HepG2 (cell line): ENCODE data around the gene PHOSPHO2. TPM values are rescaled to one million over a fixed set of nuclear protein-coding genes. Genes with fewer than 3 reads are reported as not detected.

Source experiments
- FOXK1 ChIP-seq: sonication (generic); formaldehyde crosslinking; IDR thresholded peaks from 2 replicates; pipeline ENCODE4 v1.4.0; 2020; ENCODE audit warnings: low read depth, missing genetic modification reagents, borderline replicate concordance
- GMEB1 ChIP-seq: sonication (generic); formaldehyde crosslinking; IDR thresholded peaks from 2 replicates; pipeline ENCODE4 v1.5.1; 2020; ENCODE audit warnings: missing genetic modification reagents, mild to moderate bottlenecking, borderline replicate concordance
- HNF1B ChIP-seq: sonication (generic); formaldehyde crosslinking; IDR thresholded peaks from 2 replicates; pipeline ENCODE4 v1.5.1; 2020; ENCODE audit warnings: mild to moderate bottlenecking, moderate library complexity, missing genetic modification reagents
- HNRNPUL1 ChIP-seq: fragments of 200-400 bp; formaldehyde crosslinking; IDR thresholded peaks from 2 replicates; pipeline ENCODE4 v1.6.1; 2017; ENCODE audit warnings: low read depth, mild to moderate bottlenecking, low read length, moderate library complexity
- KDM2A ChIP-seq: sonication (generic); formaldehyde crosslinking; IDR thresholded peaks from 2 replicates; pipeline ENCODE4 v1.4.0; 2020; ENCODE audit warnings: low read depth, missing genetic modification reagents, borderline replicate concordance
- NCOR1 ChIP-seq: fragments of 200-600 bp; sonication (generic); IDR thresholded peaks from 2 replicates; pipeline ENCODE4 v1.7.0; 2017; ENCODE audit warnings: antibody characterized with exemption, low read length, borderline replicate concordance
- NPAS2 ChIP-seq: sonication (generic); formaldehyde crosslinking; IDR thresholded peaks from 2 replicates; pipeline ENCODE4 v1.8.0; 2022; ENCODE audit warnings: mild to moderate bottlenecking, missing genetic modification reagents, borderline replicate concordance
- NR1H2 ChIP-seq: sonication (generic); formaldehyde crosslinking; IDR thresholded peaks from 2 replicates; pipeline ENCODE4 v1.8.1; 2022; ENCODE audit warnings: low read depth, missing genetic modification reagents, borderline replicate concordance
- TFAP4 ChIP-seq: sonication (generic); IDR thresholded peaks from 2 replicates; pipeline ENCODE4 v1.6.1; 2016; ENCODE audit warnings: low read depth, borderline replicate concordance
- ZEB1 ChIP-seq: IDR thresholded peaks from 2 replicates; pipeline ENCODE4 v1.6.1; 2012; ENCODE audit warnings: mild to moderate bottlenecking, low read depth, inconsistent platforms; ENCODE audit not compliant: insufficient replicate concordance
- ZFP1 ChIP-seq: IDR thresholded peaks from 2 replicates; pipeline ENCODE4 v1.6.1; 2016
- ZFP36L2 ChIP-seq: sonication (generic); formaldehyde crosslinking; IDR thresholded peaks from 2 replicates; pipeline ENCODE4 v1.4.0; 2020; ENCODE audit warnings: missing genetic modification reagents
- ZNF343 ChIP-seq: sonication (generic); formaldehyde crosslinking; IDR thresholded peaks from 2 replicates; pipeline ENCODE4 v1.4.0; 2020; ENCODE audit warnings: mild to moderate bottlenecking, missing genetic modification reagents
- ZNF512B ChIP-seq: sonication (generic); formaldehyde crosslinking; IDR thresholded peaks from 2 replicates; pipeline ENCODE4 v1.5.1; 2020; ENCODE audit warnings: missing genetic modification reagents, mild to moderate bottlenecking, borderline replicate concordance
- ZNF644 ChIP-seq: IDR thresholded peaks from 2 replicates; pipeline ENCODE4 v1.6.1; 2016; ENCODE audit warnings: low read depth
- ZNF761 ChIP-seq: sonication (generic); formaldehyde crosslinking; conservative IDR thresholded peaks from 2 replicates; pipeline ENCODE4 v1.4.0; 2020; ENCODE audit warnings: mild to moderate bottlenecking, missing genetic modification reagents
- ZSCAN9 ChIP-seq: IDR thresholded peaks from 2 replicates; pipeline ENCODE4 v1.6.1; 2016; ENCODE audit warnings: borderline replicate concordance
- polyA plus RNA-seq, 8 experiments: library from polyadenylated mRNA; depleted of rRNA in 3 of 8; stranded (reverse) in 7 of 8; unstranded in 1 of 8; fragments of >200 nt; fragmentation: Illumina TruSeq in 4 of 8; extraction: Trizol in 4 of 8; gene quantifications; 2 replicates each; pipeline versions ENCODE4 v1.2.1 to v1.2.3, GENCODE V29; 2011 to 2016; ENCODE audit warnings: low read depth in 4 of 8, missing spikeins in 1 of 8, mixed read lengths in 1 of 8; ENCODE audit not compliant: insufficient read depth in 1 of 8
- total RNA-seq, 5 experiments: library from RNA; depleted of rRNA; stranded (reverse); fragments of >200 nt; fragmentation: Illumina TruSeq; extraction: Trizol; gene quantifications; 2 replicates each; pipeline ENCODE4 v1.2.3, GENCODE V29; 2016; ENCODE audit warnings: low read depth in 1 of 5

PHOSPHO2 gene
- total and polyA plus RNA-seq, 2 of the 13 experiments (the other 11 are each of a cell fraction or from before 2014, with no cell fraction given): 6.1 to 11.4 TPM

GRCh38 chr2:169716938-169717690, 22.8 kb downstream of the PHOSPHO2 start (continued):
- TF ChIP-seq ZNF644 (CRISPR knock-in tag) (peak; percentile 36; the same call in 1 of the 2 replicates), HNRNPUL1 (no peak), FOXK1 (CRISPR knock-in tag) (peak; percentile 93), NPAS2 (CRISPR knock-in tag) (no peak), ZNF761 (CRISPR knock-in tag) (no peak), ZNF512B (CRISPR knock-in tag) (no peak), ZNF343 (CRISPR knock-in tag) (no peak), ZSCAN9 (CRISPR knock-in tag) (peak; percentile 69; the same call in 1 of the 2 replicates), HNF1B (CRISPR knock-in tag) (no peak; the same call in 1 of the 2 replicates), ZFP36L2 (no peak), NR1H2 (CRISPR knock-in tag) (no peak), ZFP1 (CRISPR knock-in tag) (no peak), GMEB1 (CRISPR knock-in tag) (peak; percentile 33; the same call in 1 of the 2 replicates), NCOR1 (peak; percentile 42; the same call in 1 of the 2 replicates), TFAP4 (peak; percentile 33; the same call in 1 of the 2 replicates), KDM2A (CRISPR knock-in tag) (peak; percentile 30; the same call in 1 of the 2 replicates), ZEB1 (peak; percentile 52)
